Measurements from ENCODE around the gene LRRC42.
A peak's percentile ranks its signal among the peaks of the same experiment; 100 is the strongest.

LRRC42 gene

DNA sequence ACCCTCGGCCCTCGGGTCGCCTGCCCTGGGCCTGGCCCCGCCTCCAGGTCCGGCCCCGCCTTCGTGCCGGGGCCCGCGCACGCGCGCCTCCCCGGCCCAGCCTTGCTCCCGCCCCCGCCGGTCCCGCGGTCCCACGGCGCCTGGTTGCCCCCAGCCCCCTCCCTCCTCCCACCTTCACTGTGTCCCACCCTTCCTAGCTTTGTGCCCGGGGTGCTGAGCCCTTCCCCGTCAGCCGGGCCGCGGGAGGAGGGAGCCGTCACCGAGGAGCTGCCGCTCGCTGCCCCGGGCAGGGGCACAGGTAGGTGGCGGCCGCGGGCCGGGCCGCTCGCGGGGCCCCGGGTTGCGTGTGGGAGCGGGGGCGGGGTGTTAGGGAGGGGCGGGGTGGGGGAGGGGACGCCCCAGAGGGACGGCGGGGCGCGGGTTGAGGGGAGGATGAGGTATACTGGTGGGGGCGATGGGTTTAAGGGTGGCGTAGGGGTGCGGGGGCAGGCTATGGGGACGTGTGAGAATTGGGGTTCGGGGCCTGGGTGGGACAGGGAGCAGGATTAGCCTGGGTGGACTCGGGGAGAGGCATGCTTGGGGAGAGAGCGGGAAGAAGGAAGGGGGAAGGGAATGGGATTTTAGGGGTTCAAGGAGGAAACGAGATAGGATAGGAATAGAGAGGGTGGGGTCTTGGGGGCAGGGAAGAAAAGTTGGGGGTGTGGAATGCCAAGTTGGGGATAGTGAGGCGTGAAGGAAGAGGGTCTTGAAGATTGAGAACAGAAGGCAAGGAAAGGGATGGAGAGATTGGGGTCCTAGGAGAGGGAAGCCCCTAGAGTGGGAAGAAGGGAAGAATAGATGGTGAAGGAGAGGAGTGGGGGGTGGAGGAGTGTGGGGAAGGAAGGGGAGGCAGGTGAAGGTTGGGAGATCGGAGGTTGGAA, at the start of gene LRRC42:
Gene LRRC42 (plus strand): TSS at position 99 of the 920 bp plus-strand sequence. CDS start 5,650 bp downstream, outside the sequence.
- TF ChIP-seq GATA1 (IDR thresholded peaks at IDR 0.05; ENCODE audit: low read depth, low read length) (no peak), POLR2A (IDR thresholded peaks at IDR 0.05; ENCODE audit: low read length) (no peak)
- DNase-seq = peak; percentile 94 to 97

GRCh38 chr1:53896635-53897229, 49.4 kb upstream of the LRRC42 start:
- no peak for DNase-seq
- TF ChIP-seq POLR2A (IDR thresholded peaks at IDR 0.05; ENCODE audit: low read length) (no peak), GATA1 (IDR thresholded peaks at IDR 0.05; ENCODE audit: low read depth, low read length) (no peak)

GRCh38 chr1:53899206-53899628, 46.9 kb upstream of the LRRC42 start:
- DNase-seq = no peak
- TF ChIP-seq POLR2A (IDR thresholded peaks at IDR 0.05; ENCODE audit: low read length) = no peak
- TF ChIP-seq GATA1 (IDR thresholded peaks at IDR 0.05; ENCODE audit: low read depth, low read length) = no peak

DNA sequence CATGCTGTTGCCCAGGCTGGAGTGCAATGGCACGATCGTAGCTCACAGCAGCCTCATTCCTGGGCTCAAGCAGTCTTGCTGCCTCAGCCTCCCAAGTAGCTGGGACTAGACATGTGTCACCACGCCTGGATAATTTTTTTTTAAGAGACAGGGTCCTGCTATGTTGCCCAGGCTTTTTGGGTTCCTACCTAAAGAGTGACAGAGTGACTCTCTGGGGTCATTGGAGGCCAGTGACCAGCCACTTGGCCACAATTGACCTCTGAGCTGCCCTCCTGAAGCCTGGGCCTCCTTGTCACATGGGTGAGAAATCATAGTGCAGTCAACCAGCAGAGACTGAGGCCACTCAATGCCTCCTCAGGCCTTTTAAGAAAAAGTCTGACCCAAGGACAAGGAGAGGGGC, 46.4 kb upstream of the LRRC42 start:
- DNase-seq = no peak
- TF ChIP-seq GATA1 (IDR thresholded peaks at IDR 0.05; ENCODE audit: low read depth, low read length) (no peak), POLR2A (IDR thresholded peaks at IDR 0.05; ENCODE audit: low read length) (no peak)

DNA sequence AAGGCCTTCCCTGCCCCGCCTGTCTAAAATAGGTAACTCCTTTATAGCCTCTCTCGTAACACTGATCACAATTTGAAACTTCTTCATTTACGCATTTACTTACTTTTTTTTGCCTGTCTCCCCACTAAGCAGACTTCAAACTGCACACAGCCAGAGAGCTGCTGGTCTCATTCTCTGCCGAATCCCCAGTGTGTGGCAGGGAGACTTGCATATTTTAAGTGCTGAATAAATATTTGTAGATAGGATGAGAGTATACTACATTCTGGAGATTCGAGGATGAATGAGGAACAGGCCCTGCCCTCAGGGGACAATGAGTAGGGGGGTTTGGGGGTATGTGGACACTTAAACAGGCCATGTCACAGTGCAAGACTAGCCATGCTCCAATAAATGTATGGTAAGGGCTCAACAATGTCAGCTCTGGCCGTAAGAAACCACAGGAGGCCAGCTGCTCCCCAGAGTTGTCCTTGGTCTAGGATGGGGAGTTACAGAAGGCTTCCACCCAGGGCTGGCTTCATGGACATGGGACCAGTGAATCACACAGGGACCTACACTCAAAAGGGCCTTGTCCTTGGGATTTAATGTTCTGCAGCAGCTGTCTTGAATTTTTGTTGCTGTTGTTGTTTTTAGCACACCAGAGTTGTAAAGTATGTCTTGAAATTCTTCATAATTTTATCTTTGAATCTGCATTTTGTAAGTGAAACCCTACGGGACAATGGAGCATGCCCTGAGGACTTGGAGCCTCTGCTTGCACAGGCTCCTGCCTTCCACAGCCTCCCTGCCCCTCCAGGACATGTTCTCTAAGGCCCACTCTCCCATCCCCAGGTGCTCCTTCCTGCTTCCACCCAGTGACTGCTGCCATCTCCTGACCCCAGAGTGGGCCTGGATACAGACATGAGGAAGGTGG, 43.7 kb upstream of the LRRC42 start:
- no peak for DNase-seq
- TF ChIP-seq POLR2A (IDR thresholded peaks at IDR 0.05; ENCODE audit: low read length) (no peak), GATA1 (IDR thresholded peaks at IDR 0.05; ENCODE audit: low read depth, low read length) (no peak)

- TF ChIP-seq GATA1 (IDR thresholded peaks at IDR 0.05; ENCODE audit: low read depth, low read length) (no peak), POLR2A (IDR thresholded peaks at IDR 0.05; ENCODE audit: low read length) (no peak)
- no peak for DNase-seq
Measured at GRCh38 chr1:53905509-53905908, 40.6 kb upstream of the LRRC42 start.

- TF ChIP-seq GATA1 (IDR thresholded peaks at IDR 0.05; ENCODE audit: low read depth, low read length) = no peak
- no peak for TF ChIP-seq POLR2A (IDR thresholded peaks at IDR 0.05; ENCODE audit: low read length)
- no peak for DNase-seq
Measured at GRCh38 chr1:53906121-53906520, 40.0 kb upstream of the LRRC42 start.

- DNase-seq = no peak
- TF ChIP-seq GATA1 (IDR thresholded peaks at IDR 0.05; ENCODE audit: low read depth, low read length) (no peak), POLR2A (IDR thresholded peaks at IDR 0.05; ENCODE audit: low read length) (no peak)
Measured at GRCh38 chr1:53909946-53910345, 36.2 kb upstream of the LRRC42 start.

GRCh38 chr1:53911442-53911841, 34.7 kb upstream of the LRRC42 start:
- no peak for DNase-seq
- TF ChIP-seq GATA1 (IDR thresholded peaks at IDR 0.05; ENCODE audit: low read depth, low read length) = no peak
- no peak for TF ChIP-seq POLR2A (IDR thresholded peaks at IDR 0.05; ENCODE audit: low read length)

- DNase-seq = peak; percentile 42 to 52
- TF ChIP-seq GATA1 (IDR thresholded peaks at IDR 0.05; ENCODE audit: low read depth, low read length) (no peak), POLR2A (IDR thresholded peaks at IDR 0.05; ENCODE audit: low read length) (no peak)
Measured at GRCh38 chr1:53913352-53914033, 32.7 kb upstream of the LRRC42 start.

- TF ChIP-seq POLR2A (IDR thresholded peaks at IDR 0.05; ENCODE audit: low read length) (no peak), GATA1 (IDR thresholded peaks at IDR 0.05; ENCODE audit: low read depth, low read length) (no peak)
- peak in 1 of 2 experiments; percentile 7 for DNase-seq
Measured at GRCh38 chr1:53918343-53918742, 27.8 kb upstream of the LRRC42 start.

DNA sequence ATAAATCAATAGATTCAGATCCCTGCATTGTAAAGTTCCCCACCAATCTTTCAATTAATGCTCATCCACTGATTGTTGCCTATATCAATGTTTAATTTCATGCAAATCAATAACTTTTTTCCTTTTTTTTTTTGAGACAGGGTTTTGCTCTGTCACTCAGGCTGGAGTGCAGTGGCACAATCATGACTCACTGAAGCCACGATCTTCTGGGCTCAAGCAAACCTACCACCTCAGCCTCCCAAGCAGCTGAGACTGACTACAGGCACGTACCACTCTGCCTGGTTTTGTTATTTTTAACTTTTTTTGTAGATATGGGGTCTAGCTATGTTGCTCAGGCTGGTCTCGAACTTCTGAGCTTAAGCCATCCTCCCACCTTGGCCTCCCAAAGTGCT, 26.5 kb upstream of the LRRC42 start:
- no peak for DNase-seq
- TF ChIP-seq GATA1 (IDR thresholded peaks at IDR 0.05; ENCODE audit: low read depth, low read length) (no peak), POLR2A (IDR thresholded peaks at IDR 0.05; ENCODE audit: low read length) (no peak)

GRCh38 chr1:53927376-53927881, 18.7 kb upstream of the LRRC42 start:
- TF ChIP-seq GATA1 (IDR thresholded peaks at IDR 0.05; ENCODE audit: low read depth, low read length) (no peak), POLR2A (IDR thresholded peaks at IDR 0.05; ENCODE audit: low read length) (no peak)
- DNase-seq = no peak

Data from erythroblast (primary cell).